GM10847 (cell line): ENCODE results near the gene NCAM2.

Experiments used
- POLR2A ChIP-seq: IDR thresholded peaks from 2 replicates; pipeline ENCODE4 v1.6.1; 2011; ENCODE audit not compliant: insufficient read length; ENCODE audit errors: extremely low read depth

The NCAM2 gene

GRCh38 chr21:21003701-21004100 is 5.5 kb downstream of the NCAM2 start:
- TF ChIP-seq POLR2A = no peak

GRCh38 chr21:21007606-21008005 is 9.4 kb downstream of the NCAM2 start:
- no peak for TF ChIP-seq POLR2A

GRCh38 chr21:21010228-21010627 is 12.0 kb downstream of the NCAM2 start:
- TF ChIP-seq POLR2A = no peak

DNA sequence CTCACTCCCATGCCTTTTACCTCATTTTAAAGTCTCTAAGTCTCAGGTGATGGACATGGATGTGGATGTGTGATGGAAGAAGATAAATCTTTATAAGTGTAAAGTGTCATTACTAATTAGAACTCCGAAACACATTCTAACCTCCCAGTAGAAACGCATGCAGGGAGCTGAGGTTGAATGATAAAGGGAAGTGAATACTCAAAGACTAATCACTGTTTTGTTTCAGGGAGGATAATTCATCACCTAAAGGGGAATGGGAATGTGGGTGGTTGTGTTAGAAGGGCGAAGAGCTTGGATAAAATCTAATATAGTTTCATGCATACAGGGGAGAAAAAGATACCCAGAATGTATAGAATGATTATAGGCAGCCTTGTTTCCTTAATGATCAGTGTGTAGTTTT is 12.5 kb downstream of the NCAM2 start:
- no peak for TF ChIP-seq POLR2A

- TF ChIP-seq POLR2A = no peak
Observed at GRCh38 chr21:21018821-21019220, 20.6 kb downstream of the NCAM2 start.

DNA sequence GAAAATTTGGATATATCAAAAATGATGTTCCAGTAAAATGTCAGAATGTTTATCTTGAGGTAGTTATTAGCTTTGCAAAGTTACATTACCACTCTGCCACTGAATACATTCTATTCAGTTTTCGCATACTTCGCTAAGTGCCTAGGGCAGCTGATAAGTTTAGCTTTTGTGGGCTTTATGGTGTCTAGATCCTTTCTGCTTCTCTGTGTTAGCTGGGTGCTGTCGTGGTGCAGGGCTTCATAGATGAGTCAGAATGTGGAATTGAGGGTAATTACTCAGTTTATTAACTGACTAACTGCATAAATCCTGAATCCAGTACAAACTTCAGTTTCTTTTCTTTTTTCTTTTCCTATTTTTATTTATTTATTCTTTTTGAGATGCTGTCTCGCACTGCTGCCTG is 21.5 kb downstream of the NCAM2 start:
- TF ChIP-seq POLR2A = no peak

DNA sequence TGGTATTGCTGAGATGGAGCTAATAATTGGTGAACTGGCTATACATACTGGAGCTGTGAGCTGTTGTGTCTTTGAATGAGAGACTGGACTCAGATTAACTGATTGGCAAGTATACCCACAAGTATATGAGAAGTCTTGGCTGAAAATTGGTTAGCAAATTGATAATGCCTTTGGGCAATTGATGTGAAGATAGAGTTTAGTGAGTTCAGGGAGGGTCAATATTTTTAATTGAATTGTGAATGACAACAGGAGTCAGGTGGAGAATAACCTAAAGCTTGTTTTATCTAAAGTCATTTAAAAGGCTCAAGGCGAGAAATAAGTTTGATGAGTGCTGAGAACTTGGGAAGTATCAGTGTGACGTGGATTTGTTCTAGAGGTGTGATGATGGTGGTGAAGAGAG is 27.5 kb downstream of the NCAM2 start:
- no peak for TF ChIP-seq POLR2A

DNA sequence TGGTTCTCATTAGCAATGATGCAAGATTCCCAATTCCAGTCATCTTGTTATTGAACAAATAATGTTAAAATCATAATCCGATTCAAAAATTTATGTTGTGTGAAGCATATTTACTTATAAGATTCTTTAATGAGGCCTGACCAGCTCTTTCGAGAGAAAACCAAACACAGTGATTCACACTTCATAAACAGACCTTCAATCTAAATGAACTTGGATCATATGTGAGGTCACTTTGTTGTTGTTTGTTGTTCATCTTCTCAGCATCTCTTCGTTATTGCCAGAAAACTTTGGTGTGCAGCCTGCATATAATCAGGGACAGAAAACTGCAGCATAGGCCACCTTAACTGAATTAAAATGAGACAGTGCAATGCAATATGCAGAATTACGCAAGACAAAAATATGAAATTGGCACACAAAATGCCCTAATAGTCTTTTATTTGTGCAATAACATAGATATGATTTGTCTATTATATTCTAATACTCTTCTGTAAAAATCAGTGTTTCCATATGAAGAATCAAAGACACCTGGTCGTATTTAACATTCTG is 30.1 kb downstream of the NCAM2 start:
- no peak for TF ChIP-seq POLR2A

DNA sequence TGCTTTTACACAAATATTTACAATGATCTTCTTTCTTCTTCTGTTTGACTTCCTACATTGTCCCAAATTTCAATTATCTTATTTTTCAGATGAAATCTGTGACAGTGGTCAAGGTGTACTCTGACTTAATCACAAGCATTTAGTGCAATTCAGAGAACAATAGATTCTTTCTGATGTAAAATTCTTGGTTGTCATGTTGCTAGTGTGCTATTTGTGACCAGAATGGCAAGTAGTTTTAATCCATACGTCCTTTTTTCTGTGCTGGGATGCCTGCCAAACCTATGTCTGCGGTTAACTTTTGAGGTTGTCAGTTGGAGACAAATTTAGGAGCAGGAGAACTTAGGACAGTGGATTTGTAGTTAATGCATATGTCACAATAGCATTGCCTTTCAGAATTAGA is 31.0 kb downstream of the NCAM2 start:
- no peak for TF ChIP-seq POLR2A

GRCh38 chr21:21030311-21030710 is 32.1 kb downstream of the NCAM2 start:
- TF ChIP-seq POLR2A = no peak

GRCh38 chr21:21034036-21034435 is 35.8 kb downstream of the NCAM2 start:
- no peak for TF ChIP-seq POLR2A

DNA sequence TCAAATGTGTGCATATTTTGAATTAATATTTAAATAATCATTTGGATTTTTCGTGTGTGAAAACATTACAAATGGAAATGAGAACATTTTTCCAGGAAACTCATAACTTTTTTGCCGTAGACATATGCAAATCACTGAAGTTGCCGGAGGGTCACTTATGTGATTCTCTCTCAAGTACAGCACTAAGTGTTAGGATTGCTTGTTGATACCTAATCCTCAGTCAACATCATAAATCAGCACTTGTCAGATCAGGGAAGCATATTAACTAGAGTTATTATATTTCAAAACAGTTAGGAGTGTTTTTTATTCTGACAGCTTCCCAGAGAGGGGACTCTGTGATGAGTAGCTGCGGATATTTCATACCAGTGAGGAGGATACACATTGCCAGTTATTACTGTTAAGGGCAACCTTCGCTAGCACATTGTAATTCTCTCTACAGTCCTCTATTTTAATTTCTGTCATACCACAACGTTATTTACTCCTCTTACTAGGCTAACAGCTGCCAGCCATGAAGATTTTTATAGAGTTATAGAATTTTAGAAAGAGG is 41.5 kb downstream of the NCAM2 start:
- TF ChIP-seq POLR2A = no peak

DNA sequence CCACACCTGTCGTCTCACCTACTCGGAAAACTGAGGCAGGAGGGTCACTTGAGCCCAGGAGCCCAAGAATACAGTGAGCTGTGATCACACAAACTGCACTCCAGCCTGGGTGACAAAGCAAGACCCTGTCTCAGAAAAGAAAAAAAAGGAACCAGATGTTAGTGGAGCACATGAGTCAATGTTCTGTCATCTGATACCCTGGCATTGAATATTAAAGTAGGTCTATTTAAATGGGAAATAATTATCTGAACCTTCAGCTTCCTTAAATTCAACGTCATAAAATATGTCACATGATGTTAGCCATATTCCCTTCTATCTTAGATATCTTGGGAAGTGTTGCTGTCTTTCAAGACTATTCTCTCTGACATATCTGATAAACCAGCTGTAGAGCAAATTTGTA is 47.3 kb downstream of the NCAM2 start:
- TF ChIP-seq POLR2A = no peak

- no peak for TF ChIP-seq POLR2A
Observed at GRCh38 chr21:21046063-21046462, 47.9 kb downstream of the NCAM2 start.

- no peak for TF ChIP-seq POLR2A
Observed at GRCh38 chr21:21051109-21052055, 53.2 kb downstream of the NCAM2 start.

DNA sequence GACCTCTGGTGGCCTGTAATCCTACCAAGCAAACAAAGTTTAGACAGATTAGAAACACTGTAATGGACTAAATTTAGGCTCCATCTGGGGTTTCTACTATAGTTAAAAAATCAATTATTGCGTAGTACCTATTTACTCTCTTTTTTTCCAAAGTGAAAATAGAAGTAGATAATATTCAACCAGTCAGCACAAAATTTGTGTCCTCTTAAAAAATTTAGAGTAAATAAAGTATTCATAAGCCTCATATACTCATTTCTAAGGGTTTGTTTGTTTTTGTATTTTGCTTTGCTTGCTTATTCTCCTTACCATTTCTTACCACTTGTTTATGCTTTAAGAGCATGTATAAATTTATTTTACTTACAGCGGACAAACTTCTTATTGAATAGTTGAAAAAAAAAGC is 54.5 kb downstream of the NCAM2 start:
- no peak for TF ChIP-seq POLR2A
